Amygdala (tissue), 56 donors: Measurements from ENCODE around the gene SLC4A1.

Source experiments
- DNase-seq, 56 donors: peaks; one replicate each; lab custom pipeline; 2025; lab: John Stamatoyannopoulos, UW

The SLC4A1 gene

DNA sequence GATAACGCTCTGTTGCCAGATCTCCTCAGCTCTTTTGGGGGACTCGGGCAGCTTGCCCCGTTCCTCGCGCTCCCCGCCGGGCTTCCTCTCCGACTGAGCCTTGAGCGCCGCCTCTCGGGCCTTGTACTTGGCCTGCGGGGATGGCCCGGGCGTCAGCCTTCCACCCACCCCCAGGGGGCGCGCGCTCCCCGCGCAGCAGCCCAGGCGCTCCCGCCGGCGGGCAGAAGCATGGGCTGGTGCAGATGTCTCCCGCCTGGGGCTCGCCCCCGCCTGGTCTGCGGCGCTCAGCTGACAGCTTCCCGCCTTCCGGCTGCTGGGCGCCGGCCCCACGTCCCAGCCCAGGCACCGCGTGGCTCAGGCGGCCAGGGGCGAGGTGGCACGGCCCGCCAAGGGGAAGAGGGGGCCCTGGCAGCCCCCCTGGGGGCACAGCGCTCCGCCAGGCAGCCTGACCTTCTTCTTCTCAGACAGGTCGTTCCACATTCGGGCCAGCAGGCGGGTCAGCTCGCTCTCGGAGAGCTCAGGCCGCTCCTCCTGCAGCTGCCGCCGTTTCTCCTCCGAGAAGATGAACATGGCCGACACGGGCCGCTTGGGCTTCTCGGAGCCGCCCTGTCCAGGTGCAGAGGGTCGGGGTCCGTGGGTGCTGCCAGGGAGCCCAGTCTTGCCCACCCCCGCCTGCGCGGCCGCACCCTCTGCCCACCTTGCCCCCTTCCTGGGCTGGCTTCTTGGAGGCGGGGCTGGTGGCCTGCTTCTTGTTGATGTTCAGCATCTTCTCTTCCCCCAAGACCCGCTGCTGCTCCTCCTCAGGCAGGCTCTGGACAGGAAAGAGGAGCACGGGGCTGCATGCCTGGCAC, 57.4 kb downstream of the SLC4A1 start:
- peak in 55 of 56 donors; percentile 37 to 92 (median 74) for DNase-seq

DNA sequence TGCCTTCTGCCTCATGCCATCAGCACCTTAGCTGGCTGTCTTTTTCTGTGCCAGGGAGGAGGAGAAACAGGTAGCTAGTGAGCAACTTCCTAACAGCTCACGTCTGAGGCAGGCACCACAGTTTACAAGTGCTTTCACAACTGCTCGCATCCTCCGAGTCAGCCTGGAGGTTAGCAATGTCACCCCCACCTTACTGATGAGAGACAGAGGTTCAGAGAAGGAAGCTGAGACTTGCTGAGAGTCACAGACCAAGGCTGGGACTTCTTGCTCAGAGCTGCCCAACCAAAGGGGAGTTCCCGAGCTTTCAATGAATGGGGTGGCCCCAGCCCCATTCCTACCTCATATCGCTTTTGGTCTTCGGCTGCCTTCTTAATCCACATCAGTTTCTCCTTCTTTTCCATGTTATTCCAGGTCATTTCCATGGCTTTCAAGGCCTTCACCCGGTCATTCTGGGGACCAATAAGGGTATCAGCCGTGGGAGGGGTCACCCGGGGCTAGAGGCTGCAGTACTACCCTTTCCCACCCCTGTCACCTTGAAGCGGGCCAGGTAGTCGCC, 58.1 kb downstream of the SLC4A1 start:
- no peak for DNase-seq

DNA sequence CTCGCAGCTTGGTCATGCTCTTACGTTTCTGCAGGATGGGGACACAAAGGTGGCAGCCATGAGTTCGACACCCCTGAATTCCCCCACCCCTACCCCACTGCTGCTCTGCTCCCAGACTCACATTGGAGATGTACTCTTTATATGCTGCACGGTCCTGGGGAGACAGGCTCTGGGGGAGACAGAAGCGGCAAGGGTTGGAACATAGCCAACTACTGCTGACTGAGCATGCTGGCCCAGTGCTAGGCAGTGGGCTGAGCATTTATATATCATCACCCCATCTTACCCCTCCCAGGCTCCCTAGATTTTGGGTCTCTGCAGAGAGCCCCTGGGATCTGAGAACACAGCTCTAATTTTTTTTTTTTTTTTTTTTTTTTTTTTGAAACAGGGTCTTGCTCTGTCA, 60.2 kb downstream of the SLC4A1 start:
- DNase-seq: no peak

DNA sequence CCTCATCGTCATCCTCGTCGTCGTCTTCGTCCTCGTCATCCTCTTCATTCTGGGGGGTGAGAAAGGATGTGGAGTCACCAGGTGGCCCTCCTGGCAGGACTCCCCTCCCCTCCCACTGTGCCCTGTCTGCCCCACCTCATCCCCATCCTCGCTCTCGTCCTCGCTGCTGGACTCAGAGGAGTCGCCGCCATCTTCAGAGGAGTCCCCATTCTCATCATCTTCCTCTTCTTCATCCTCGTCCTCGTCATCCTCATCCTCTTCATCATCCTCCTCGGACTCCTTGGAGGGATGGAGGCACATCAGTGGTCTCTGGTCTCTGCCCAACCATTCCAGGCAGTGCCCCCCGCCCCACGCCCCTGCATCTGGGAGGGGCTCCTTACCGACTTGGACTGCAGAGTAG, 60.6 kb downstream of the SLC4A1 start:
- DNase-seq: no peak

DNA sequence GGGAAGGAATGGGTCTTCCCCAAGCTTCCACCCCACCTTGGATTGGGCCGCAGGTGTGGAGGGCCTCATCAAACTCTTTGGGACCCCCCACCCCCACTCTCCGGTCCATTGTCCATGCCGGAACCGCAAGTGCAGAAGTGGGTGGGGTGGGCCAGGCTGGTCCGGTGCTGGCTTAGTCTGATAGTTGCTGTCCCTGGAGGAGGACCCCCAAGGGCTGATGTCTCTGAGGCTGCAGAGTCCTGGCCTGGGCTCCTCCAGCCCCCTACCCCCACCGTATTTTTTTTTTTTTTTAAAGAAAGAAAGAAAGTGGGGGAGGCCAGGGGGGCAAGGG, 61.1 kb downstream of the SLC4A1 start:
- DNase-seq: no peak

DNA sequence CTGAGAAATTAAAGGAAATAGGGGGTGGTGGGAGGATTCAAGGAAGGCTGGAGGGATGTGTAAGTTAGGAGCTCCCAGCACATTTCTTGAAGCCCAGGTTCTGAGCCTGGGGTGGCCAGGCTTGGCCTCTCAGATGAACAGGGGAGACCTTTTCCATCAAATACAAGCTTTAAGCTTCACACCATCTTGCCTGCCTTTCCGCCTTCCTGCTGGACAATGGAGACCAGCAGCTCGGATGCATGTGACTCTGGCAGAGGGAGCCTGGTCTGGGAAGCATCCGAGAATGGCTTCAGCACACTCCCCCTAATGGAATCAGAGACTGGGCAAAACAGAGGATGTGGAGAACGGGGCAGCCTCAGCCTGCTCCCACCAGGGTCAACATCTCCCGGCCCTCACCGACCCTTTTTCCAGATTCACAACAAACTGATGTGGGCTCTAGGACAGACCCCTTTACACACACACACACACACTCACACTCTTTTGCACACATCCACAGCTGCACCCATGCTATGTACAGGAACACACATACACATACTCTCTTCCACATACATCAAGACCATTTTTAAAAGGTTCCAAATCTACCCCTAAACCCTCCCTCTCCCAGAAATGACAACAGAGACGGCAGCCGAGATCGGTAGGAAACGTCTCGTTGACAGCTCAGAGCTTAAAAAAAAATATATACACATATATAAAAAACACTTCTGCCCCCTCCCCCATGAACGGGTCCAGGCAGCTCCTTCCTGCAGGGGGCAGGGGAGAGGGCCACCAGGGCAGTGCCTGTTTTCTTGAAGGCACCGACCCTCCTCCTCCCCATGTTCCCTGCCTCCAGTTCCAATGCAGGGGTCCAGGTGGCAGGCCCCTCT, 61.7 kb downstream of the SLC4A1 start:
- no peak for DNase-seq

DNA sequence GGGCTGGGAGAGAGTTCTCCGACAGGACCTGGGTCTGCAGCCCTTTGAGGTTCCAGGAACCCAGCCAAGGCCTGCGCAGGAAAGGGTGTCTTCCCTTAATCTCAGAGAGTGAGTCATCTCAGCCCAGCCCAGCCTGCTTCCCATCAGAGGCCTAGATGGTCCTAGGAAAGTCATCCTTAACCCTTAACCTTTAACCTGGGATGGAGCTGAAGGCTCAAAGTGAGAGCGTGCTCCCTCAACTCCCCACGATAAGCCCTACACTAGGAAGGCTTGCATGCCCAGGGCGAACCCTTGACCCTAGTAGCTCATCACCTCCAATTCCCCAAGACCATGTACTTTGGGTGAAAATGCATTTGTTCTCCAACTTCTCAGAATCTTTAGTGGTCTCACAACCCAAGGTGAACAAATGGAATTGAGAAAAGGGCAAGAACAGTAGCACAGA, 63.5 kb downstream of the SLC4A1 start:
- DNase-seq: no peak

DNA sequence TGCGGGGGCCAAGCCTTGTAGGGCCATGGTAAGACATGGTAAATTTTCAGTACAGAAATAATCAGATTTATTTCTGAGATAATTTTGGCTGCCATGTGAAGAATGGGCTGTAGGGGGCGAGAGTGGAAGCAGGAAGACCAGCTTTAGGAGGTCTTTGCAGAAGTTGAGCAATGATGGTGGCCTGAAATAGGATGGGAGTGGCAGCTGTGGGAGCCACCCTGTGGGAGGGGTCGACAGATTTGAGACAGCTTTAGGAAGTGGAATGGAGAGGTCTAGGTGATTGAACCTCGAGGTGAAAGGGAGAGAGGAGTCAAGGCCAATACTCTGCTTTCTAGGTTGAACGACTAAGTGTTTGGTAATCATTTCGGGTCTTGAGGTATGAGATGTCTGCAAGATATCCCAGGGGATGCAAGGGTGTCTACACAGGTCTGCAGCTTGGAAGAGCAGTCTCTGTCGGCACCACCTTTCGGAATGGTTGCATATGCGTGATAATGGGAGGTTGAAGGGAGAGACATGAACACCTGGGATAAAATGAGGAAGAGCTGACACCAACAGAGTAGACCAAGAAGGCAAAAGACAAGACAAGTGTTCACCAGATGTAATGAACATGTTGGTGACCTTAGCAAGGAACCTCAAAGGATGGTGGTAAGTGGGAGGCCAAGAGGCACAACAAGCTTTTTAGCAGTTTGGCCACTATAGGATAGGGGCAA, 64.0 kb downstream of the SLC4A1 start:
- DNase-seq: peak in 5 of 56 donors; percentile 2 to 35 (median 8)

DNA sequence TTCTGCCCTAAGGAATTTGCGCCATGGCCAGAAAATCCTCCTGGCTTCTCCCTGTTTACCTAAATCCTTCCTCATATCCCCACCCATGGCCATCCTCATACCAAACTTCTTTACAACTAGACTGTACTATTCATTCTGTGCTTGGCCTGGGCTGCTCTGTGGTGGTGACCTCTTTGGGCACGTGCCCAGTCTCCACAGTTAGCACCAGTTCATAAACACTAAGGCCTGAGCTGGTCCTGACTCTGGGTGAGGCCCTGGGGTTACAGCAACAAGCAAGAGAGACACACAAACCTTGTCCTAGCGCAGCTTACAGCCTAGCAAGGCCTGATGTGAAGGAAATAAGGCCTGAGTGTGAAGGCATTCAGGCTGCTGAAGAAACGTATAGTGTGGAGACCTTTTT, 65.2 kb downstream of the SLC4A1 start:
- no peak for DNase-seq

DNA sequence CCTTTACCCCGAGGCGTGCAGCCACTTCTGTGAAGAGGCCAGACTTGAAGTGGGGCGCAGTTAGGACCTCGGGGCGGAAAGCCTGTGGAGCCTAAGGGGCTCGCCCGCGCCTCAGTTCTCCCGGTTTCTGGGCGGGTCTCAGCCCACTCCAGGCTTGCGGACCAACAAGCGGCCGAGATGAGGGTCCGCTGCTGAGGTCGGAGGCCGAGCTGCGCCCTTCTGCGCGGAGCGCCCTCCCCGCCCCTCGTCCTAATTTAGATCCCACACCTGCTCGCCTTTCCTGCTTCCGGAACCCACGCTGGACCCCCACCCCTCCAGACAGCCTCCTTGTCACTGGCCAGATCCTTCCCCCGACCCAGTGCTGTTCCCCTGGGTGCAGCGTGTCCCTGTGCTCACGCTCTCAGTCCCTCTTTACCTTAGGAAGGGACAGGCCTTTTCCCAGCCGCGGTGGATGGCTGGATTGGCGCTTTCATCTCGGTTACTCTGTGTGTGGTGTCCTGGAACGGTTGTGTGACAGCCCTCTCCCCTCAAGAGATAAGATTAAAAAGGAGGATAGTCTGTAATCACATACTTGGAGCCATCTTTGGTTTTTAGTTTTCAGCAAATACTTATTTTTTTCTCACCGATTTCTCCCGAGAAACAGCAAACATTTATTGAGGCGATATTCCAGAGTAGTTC, 67.3 kb downstream of the SLC4A1 start:
- DNase-seq: peak in 2 of 56 donors; percentile 28 to 59

DNA sequence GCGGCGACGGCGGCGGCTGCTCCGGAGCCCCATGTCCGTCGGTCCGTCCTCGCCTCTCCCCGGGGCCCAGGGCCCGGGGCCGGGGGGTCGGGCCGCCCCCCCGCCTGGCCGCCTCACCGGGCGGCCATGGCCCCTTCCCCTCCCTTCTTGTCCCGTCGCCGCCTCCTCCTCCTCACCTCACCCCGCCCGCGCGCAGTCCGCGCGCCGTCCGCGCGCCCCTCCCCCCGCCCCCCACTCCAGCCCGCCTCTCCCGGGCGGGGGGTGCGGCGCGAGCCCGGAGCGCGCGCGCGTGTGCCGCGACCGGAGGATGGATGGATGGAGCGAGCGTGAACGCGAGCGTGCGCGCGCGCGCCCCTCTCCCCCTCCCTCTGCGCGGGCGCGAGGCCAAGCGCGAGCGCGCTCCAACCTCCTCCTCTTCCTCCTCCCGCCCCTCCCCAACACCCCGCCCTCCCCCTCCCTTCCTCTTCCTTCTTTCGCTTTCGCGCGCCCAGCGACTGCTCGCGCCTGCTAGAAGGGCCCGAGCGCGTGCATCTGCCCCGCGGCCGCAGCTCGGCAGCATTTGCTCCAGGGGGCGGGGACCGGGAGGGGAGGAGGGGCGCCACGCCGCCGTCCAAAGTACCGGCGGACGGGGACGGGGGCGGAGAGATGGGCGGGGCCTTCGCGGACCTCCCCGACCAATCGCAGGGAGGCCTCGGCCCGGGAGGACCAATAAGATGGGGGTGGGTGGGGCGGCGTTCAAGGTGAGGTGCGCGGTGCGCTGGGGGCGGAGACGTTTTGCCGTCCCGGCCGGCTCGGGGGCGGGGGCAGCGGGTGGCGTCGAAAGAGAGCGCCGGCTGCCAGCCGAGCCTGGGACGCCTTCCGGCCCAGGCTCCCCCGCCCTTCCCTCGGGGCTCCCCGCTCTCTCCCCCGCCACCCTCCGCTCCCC, 68.1 kb downstream of the SLC4A1 start, which contains the start of gene ATXN7L3:
ATXN7L3 (minus strand) TSS at position 332 of the 925 bp plus-strand sequence. CDS start 1,814 bp downstream, outside the sequence.
- DNase-seq: peak; percentile 70 to 98 (median 94)

DNA sequence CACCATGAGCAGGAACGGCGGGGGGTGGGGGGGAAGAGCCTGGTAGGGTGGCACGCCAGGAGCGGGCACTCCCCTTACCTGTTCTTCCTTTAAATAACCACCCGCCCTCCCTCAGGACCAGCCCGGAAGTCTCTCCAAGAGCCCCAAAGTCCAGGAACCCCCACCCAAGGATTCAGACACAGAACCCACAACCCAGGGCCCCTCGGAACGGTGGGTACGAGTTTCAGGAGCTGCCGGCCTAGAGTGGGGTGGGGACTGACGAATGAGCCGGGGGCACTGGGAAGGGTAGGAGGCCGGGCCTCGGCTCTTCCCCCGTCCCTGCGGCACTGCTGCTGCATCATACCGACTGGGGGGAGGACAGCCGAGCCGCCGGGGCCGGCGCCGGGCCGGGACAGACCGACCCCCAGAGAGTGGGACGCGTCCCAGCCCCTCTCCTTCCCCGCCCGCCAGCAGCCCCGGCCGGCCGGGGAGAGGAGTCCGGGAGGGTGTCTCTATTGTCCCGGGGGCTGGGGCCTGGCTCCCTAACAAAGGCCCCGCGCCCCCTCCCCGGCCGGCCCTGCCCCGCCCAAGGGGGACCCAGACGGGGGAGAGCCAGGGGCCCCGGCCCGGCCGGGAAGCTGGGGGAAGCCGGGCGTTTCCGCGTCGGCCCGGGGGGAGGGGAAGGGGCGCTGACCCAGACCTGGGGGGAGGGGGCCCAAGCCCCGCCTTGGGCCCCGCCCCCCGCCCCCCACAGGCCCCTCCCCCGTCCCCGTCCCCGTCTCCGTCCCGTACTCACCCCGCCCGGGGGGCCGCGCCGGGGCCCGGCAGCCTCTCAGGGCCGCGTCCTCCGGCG, 69.0 kb downstream of the SLC4A1 start:
- DNase-seq: peak in 29 of 56 donors; percentile 21 to 65 (median 46)
